Mucosa of gallbladder (tissue), 1 donor: ENCODE results near the gene MS4A7. TPM values are rescaled to one million over a fixed set of nuclear protein-coding genes. Genes with fewer than 3 reads are reported as not detected.
"Not testable (repeated sequence)": the region's sequence is repeated elsewhere in the genome, so short reads cannot be mapped to it uniquely, and the experiment has no call there.

Source experiments
- DNase-seq: peaks from one replicate; pipeline ENCODE4 v3.0.0-alpha.2; 2020; ENCODE audit warnings: low spot score
- total RNA-seq: library from RNA; stranded (reverse); gene quantifications from one replicate; pipeline ENCODE4 v1.2.1, GENCODE V29; 2021
- donor health status: DM: no; HTN: no; CAD: no.

MS4A7 gene
- total RNA-seq: 39.8 TPM

- no peak for DNase-seq
Measured at GRCh38 chr11:60378354-60378753, at the start of gene MS4A7. Gene MS4A7 (plus strand): TSS chr11:60378532. CDS start chr11:60383142, 4,610 bp downstream.

GRCh38 chr11:60332846-60333245, 45.5 kb upstream of the MS4A7 start:
- DNase-seq: no peak

- DNase-seq: peak; percentile 74
Measured at GRCh38 chr11:60334005-60334620, 44.2 kb upstream of the MS4A7 start.

GRCh38 chr11:60336767-60337391, 41.5 kb upstream of the MS4A7 start:
- DNase-seq: no peak

GRCh38 chr11:60338053-60338452, 40.3 kb upstream of the MS4A7 start:
- DNase-seq: no peak

- DNase-seq: no peak
Measured at GRCh38 chr11:60339356-60339755, 39.0 kb upstream of the MS4A7 start.

- DNase-seq: no peak
Measured at GRCh38 chr11:60343094-60343704, 35.1 kb upstream of the MS4A7 start.

GRCh38 chr11:60344146-60344545, 34.2 kb upstream of the MS4A7 start:
- DNase-seq: no peak

- DNase-seq: no peak
Measured at GRCh38 chr11:60345489-60345888, 32.8 kb upstream of the MS4A7 start.

- no peak for DNase-seq
Measured at GRCh38 chr11:60347084-60347797, 31.1 kb upstream of the MS4A7 start.

- no peak for DNase-seq
Measured at GRCh38 chr11:60348116-60348515, 30.2 kb upstream of the MS4A7 start.

- DNase-seq: no peak
Measured at GRCh38 chr11:60349990-60350389, 28.3 kb upstream of the MS4A7 start.

GRCh38 chr11:60357771-60358170, 20.6 kb upstream of the MS4A7 start:
- DNase-seq: no peak

GRCh38 chr11:60360621-60361020, 17.7 kb upstream of the MS4A7 start:
- DNase-seq: no peak

GRCh38 chr11:60362241-60362640, 16.1 kb upstream of the MS4A7 start:
- no peak for DNase-seq

GRCh38 chr11:60363542-60364470, 14.5 kb upstream of the MS4A7 start:
- peak; percentile 76 for DNase-seq

- DNase-seq: not testable (repeated sequence)
Measured at GRCh38 chr11:60366262-60366904, 11.9 kb upstream of the MS4A7 start.

- DNase-seq: no peak
Measured at GRCh38 chr11:60367009-60367408, 11.3 kb upstream of the MS4A7 start.

GRCh38 chr11:60367896-60368295, 10.4 kb upstream of the MS4A7 start:
- no peak for DNase-seq

- no peak for DNase-seq
Measured at GRCh38 chr11:60370252-60370810, 8.0 kb upstream of the MS4A7 start.
